Non-pigmented ciliary epithelial cell (primary cell): ENCODE results near the gene ZNF669.

Experiments used
- DNase-seq: peaks from one replicate; pipeline ENCODE4 v3.0.0-alpha.2; 2010; ENCODE audit warnings: low read depth

ZNF669 gene

GRCh38 chr1:247111259-247111699 is 7.1 kb upstream of the ZNF669 start:
- DNase-seq = no peak

GRCh38 chr1:247110627-247111258 is 6.6 kb upstream of the ZNF669 start:
- no peak for DNase-seq

- DNase-seq = no peak
These were observed 3.5 kb upstream of the ZNF669 start for GRCh38 chr1:247107694-247108093.

- DNase-seq = no peak
These were observed 1.8 kb upstream of the ZNF669 start for GRCh38 chr1:247105966-247106365.

GRCh38 chr1:247104965-247105364 is 809 bp upstream of the ZNF669 start:
- no peak for DNase-seq

- DNase-seq = peak; percentile 26
These were observed 1.8 kb downstream of the ZNF669 start for GRCh38 chr1:247102381-247102780.

GRCh38 chr1:247100676-247101279 is 3.4 kb downstream of the ZNF669 start:
- no peak for DNase-seq

GRCh38 chr1:247096958-247097357 is 7.2 kb downstream of the ZNF669 start:
- DNase-seq = no peak

- DNase-seq = no peak
These were observed 7.6 kb downstream of the ZNF669 start for GRCh38 chr1:247096544-247096943.

- no peak for DNase-seq
These were observed 8.0 kb downstream of the ZNF669 start for GRCh38 chr1:247096112-247096511.

GRCh38 chr1:247090455-247090854 is 13.7 kb downstream of the ZNF669 start:
- DNase-seq = no peak

GRCh38 chr1:247089616-247090375 is 14.4 kb downstream of the ZNF669 start:
- DNase-seq = no peak

GRCh38 chr1:247088967-247089366 is 15.2 kb downstream of the ZNF669 start:
- no peak for DNase-seq

- DNase-seq = no peak
These were observed 16.9 kb downstream of the ZNF669 start for GRCh38 chr1:247087256-247087655.

- DNase-seq = no peak
These were observed 18.8 kb downstream of the ZNF669 start for GRCh38 chr1:247085310-247085709.

GRCh38 chr1:247084771-247085170 is 19.4 kb downstream of the ZNF669 start:
- DNase-seq = no peak

- DNase-seq = no peak
These were observed 24.8 kb downstream of the ZNF669 start for GRCh38 chr1:247079141-247079874.

- DNase-seq = peak; percentile 83
These were observed 25.7 kb downstream of the ZNF669 start, which contains the start of gene ZNF670 for GRCh38 chr1:247078258-247079140. Gene ZNF670 (minus strand): TSS chr1:247078811. CDS start chr1:247078596, 215 bp downstream.

- DNase-seq = no peak
These were observed 26.3 kb downstream of the ZNF669 start for GRCh38 chr1:247077876-247078257.

GRCh38 chr1:247077213-247077612 is 26.9 kb downstream of the ZNF669 start:
- no peak for DNase-seq

- DNase-seq = no peak
These were observed 33.5 kb downstream of the ZNF669 start for GRCh38 chr1:247070645-247071044.
